T-helper 22 cell (primary cell): ENCODE measurements around the gene LRRC26.

ENCODE experiments used
- DNase-seq: peaks from one replicate; pipeline ENCODE4 v3.0.0-alpha.2; 2020; ENCODE audit warnings: low read depth

LRRC26 gene

DNA sequence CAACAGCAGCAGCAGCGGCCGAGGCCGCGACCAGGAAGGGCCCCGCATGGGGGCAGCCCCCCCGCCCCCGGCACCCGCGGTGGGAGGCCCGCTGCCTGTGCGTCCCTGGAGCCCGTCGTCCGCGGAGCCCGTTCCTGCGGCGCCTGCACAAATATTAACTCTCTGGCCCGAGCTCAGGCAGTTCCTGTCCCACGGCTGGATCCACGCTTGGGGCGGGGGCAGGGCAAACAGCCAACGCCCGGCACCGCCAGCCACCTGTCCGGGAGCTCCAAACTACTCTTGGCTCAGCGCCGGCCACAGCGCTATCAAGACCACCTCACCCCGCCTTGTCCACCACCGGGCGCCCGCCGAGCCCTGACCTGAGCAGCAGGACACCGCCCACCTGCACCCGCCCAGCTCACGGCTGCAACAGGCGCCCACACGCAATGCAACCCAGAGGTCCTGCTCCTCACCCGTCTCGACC lies at the start of gene LRRC26:
LRRC26 (minus strand) TSS at position 156 of the 463 bp plus-strand sequence; CDS start at position 48, 108 bp downstream.
- DNase-seq = no peak

GRCh38 chr9:137218754-137219271 lies 49.0 kb upstream of the LRRC26 start:
- no peak for DNase-seq

- DNase-seq = no peak
Observed at GRCh38 chr9:137218212-137218753, 48.4 kb upstream of the LRRC26 start.

DNA sequence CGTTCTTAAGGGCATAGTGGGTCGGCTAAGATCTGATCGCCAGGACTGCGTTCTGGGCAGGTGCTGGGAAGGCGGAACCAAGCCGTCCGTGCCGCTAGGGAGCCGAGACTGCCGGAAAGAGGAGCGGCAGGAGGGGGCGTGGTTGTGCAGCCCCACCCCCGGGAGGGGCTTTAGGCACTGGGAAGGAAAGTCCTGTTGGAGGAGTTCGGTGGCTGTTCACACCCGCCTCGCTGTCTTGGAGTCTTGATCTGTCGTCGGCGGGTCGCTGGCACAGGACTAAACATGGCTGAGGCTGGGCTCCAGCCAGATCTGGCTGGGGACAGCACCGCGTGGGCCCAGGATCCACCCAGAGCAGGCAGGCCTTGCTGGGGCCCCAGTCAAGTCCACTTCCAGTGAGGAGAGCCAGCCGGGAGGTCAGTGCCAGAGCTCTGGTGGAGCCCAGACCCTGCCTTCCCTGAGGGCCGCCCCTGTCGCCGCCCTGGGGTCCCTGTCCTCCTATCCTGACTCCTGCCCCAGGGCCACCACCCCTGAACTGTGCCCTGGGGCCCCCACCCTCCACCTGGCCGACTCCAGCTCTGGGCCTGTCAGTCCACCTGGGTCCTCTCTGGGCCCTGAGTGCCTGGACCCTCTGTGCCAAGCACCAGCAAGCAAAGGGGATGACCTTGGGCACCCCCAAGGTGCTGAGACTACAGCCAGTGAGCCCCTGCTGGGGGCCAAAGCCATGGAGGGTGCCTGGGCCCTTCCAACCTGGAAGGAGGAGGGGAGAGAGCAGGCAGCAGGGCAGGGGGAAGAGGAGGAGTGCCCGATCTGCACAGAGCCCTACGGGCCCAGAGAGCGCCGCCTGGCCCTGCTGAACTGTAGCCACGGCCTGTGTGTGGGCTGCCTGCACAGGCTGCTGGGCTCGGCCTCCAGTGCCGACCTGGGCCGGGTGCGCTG lies 47.7 kb upstream of the LRRC26 start:
- DNase-seq = no peak

DNA sequence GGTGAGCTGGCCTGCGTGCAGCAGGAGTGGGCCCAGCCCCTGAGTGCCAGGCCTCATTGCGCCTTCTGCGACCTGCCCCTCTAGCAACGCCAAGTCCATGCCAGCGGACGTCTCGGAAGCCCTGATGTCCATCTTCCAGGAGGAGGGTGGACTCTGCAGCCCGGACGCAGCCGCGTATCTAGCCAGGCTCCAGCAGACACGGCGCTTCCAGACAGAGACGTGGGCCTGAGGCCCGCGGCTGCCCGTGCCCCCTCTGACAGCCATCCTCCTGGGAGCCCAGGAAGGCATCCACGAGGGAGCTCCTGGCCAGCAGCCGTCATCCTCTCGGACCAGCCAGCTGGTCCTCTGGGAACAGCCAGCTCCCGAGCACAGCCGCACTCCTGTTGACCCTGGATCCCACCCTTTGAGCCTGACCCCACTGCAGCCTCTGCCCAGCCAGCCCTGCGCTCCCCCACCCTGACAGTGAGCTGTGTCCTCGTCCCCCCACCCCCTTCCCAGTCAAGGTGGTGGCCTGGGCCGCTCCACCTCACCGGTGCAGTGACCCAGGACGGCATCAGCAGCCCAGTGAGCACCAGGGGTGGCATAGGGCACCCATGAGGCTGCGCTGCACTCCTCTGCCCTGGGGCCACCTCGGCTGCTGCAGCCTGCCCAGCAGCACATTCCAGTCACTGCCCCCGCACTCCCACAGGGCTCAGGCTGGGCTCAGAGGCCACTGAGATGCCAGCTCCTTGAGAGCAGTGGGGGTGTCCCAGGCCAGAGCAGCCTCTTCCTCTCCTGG lies 46.5 kb upstream of the LRRC26 start:
- no peak for DNase-seq

- DNase-seq = no peak
Observed at GRCh38 chr9:137215196-137215986, 45.5 kb upstream of the LRRC26 start.

- DNase-seq = no peak
Observed at GRCh38 chr9:137214620-137215019, 44.8 kb upstream of the LRRC26 start.

- no peak for DNase-seq
Observed at GRCh38 chr9:137213160-137214060, 43.6 kb upstream of the LRRC26 start.

DNA sequence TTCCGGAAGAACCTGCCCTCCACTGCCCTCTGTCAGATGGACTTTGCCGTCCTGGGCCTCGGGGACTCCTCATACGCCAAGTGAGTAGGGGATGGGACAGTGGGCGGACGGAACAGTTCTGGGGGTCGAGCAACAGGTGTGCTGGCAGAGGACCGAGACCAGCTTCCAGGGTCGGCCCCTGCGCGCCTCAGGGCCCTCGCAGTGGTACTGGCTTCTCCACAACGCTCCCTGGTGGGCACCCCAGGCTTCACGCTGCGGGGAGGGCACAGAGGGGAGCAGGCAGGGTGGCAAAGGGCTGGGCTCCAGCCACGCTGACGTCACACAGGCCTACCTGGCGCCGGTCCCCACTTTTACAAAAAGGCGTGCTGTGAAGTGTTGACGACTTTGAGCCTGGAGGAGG lies 42.7 kb upstream of the LRRC26 start:
- no peak for DNase-seq

DNA sequence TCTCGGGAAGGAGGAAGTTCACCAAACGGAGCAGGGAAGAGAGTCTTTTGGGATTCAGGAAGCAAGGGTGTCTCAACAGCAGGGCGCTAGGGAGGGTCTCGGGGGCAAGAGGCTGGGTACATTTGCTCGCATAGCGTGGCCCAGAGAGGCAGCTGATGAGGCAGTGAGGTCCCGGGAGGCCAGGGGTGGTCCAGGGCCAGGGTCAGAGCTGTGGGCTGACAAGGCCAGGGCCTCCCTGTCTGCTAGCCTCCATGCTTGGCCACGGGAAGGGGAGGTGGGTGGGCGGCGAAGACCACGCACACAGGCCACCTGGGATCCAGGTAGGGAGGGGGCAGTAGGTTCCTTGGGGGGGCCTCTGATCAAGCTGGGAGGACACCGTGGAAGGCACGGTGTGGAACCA lies 41.7 kb upstream of the LRRC26 start:
- no peak for DNase-seq

- DNase-seq = no peak
Observed at GRCh38 chr9:137206602-137207001, 36.8 kb upstream of the LRRC26 start.

DNA sequence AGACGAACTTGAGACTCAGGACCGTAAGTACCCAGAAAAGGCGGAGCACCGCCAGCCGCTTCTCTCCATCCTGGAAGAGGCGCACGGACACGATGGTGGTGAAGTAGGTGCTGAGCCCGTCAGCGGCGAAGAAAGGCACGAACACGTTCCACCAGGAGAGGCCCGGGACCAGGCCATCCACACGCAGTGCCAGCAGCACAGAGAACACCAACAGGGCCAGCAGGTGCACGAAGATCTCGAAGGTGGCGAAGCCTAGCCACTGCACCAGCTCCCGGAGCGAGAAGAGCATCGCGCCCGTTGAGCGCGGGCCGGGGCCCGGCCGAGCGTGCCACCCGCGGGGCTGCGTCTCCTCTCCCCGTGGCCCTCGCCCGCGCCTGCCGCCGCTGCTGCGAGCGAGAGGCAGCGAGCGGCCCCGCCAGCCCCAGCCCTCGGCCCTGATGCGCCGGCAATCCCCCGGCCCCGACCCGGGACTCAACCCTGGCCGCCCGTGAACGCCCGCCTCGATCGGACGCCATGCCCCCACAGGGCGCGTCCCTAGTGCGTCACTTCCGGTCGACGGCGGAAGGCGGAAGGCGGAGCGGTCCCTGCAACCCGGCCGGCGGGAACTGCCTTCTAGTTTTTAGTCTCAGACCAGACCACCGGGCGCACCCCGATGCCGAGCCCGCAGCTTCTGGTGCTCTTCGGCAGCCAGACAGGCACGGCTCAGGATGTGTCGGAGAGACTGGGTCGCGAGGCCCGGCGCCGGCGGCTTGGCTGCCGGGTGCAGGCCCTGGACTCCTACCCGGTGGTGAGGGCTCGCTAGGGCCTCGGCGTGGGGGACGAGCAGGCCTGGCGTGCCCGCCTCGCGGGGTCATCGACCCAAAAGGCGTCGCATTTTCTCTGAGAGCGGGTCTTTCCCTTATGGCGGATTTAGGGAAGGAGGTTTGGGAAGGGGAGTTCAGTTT lies 35.5 kb upstream of the LRRC26 start, which contains the start of the genes NDOR1 and TMEM203:
NDOR1 (plus strand) TSS at position 575 of the 944 bp plus-strand sequence; CDS start at position 653, 78 bp downstream.
TMEM203 (minus strand) TSS at position 523 of the 944 bp plus-strand sequence; CDS start at position 289, 234 bp downstream.
- DNase-seq = peak; percentile 90

GRCh38 chr9:137204731-137205125 lies 34.9 kb upstream of the LRRC26 start:
- no peak for DNase-seq

DNA sequence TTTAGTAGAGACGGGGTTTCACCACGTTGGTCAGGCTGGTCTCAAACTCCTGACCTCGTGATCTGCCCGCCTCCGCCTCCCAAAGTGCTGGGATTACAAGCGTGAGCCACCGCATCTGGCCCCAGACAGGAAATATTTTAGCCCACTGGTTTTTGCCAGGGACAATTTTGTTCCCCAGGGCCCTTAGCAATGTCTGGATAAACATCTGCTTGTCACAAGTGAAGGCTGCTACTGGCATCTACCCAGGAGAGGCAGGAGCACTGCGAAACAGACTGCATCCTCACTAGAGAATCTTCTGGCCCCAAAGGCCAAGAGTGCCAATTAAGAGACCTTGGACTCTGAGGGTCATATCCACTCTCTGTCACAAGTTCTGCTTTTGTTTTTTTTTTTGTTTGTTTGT lies 33.1 kb upstream of the LRRC26 start:
- no peak for DNase-seq

- DNase-seq = no peak
Observed at GRCh38 chr9:137201205-137201868, 31.5 kb upstream of the LRRC26 start.

GRCh38 chr9:137200311-137201204 lies 30.7 kb upstream of the LRRC26 start, which contains the start of gene TPRN:
TSS of gene TPRN (minus strand) at chr9:137200741. CDS start at chr9:137200711, 30 bp downstream.
- peak; percentile 98 for DNase-seq

GRCh38 chr9:137199411-137200121 lies 29.7 kb upstream of the LRRC26 start:
- no peak for DNase-seq
